GM19240 (cell line): ENCODE measurements around the gene ZNF593OS.

Experiments used
- DNase-seq: peaks from one replicate; pipeline ENCODE4 v3.0.0; 2011; ENCODE audit warnings: low spot score; ENCODE audit not compliant: insufficient read length

ZNF593OS gene

GRCh38 chr1:26171084-26172072 is at the start of gene ZNF593OS:
Gene ZNF593OS (minus strand): TSS chr1:26171832. CDS start chr1:26171661, 171 bp downstream.
- DNase-seq, result no peak

DNA sequence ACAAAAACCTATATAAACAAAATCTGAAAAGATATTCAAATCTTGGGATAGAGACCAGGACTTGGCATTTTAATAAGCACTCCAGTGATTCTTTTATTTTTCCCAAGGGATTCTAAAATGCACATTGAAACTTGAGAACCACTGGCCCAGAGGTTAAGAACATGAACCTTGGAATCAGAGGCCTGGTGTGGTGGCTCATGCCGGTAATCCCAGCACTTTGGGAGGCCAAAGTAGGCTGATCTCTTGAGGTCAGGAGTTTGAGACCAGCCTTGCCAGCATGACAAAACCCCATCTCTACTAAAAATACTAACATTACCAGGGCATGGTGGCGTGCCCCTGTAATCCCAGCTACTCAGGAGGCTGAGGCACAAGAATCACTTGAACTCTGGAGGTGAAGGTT is 49.5 kb upstream of the ZNF593OS start:
- no peak for DNase-seq

DNA sequence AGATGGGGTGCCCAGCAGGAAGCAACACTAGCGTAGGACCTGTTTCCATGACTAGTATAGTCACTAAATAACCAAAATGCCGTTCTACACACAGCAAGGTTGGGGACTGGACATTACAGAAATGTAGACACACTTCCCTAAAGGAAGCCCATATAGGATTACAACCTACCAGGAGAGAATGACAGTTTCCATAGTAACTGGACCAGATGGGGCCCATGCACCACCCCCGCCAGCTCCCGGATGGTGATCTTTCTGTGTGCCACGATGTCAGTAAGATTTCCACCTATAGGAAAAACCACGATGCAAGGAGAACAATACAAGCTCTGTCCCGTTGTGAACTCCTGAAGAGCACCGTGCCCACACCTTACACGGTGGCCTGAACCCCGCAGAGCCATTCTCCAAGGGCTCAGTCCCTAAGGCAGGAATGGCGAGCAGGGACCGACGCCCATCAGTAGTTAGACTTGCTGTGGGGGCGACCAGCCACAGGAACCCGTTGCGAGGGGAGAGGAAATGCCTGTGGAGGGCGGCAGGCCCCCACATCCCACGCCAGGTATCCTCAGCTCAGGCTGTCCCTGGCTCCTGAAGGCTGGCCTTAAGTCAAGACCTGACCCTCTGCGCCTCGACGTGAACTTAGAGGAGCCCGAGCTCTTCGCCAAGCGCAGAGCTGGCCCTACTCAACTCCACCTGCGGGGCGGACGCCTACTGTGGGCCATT is 48.7 kb upstream of the ZNF593OS start:
- DNase-seq, result no peak

DNA sequence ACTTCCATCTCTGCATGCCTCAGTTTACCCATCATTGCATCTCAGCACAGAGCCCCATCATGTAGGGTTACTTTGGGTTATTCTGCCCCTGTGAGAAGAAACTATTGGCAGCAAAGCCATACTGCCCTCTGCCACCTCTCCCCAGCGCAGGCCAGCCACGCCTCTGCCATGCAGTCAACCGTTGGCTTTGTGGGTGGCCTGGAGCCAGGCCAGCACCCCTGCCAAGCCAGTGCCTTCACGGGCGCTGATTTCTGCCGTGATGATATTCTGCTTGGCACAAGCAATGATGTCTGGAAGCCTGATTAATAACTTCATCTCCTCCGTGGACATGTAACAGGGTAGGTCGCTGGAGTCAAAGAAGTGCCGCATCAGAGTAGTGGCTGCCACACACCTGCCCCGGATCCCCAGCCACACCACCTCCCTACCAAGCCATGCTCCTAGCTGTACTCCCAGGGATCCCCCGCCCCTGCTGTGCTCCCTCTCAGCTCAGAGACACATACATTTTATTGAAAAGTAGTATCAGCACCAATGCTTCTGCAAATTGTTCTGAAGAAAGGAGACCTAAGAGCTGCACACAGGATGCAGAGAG is 47.4 kb upstream of the ZNF593OS start:
- no peak for DNase-seq

- DNase-seq, result no peak
These were observed 43.6 kb upstream of the ZNF593OS start for GRCh38 chr1:26215246-26215645.

- no peak for DNase-seq
These were observed 41.8 kb upstream of the ZNF593OS start for GRCh38 chr1:26213335-26213905.

GRCh38 chr1:26212726-26213125 is 41.1 kb upstream of the ZNF593OS start:
- no peak for DNase-seq

DNA sequence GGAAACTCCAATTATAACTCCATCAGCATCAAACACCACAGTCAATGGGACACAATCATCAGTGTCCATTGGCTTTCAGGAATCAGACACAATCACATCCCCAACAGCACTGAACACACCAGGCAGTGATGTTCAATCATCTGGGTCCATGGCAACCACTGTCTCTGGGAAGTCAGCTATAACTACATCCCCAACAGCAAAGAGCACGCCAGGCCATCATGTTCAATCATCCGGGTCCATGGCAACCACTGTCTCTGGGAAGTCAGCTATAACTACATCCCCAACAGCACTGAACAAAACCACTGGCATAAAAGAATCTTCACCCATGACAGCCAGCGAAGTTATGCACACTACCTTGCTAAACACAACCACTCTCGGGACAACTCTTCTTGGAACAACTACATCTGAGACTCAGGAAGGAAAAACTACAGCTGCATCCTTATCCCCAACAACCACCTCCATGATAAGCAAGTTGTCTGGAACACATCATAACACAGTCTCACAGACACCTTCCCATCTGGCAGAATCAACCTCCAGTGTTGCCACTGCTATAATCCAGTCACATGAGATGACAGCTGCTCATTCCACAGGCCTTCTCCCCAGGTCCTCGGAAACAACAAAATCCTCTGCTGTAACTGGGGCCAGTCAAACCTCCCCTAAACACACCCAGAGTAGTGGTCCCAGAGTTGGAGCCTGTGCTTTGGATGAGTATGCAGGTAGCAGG is 38.7 kb upstream of the ZNF593OS start:
- no peak for DNase-seq

GRCh38 chr1:26203642-26204318 is 32.1 kb upstream of the ZNF593OS start:
- no peak for DNase-seq

DNA sequence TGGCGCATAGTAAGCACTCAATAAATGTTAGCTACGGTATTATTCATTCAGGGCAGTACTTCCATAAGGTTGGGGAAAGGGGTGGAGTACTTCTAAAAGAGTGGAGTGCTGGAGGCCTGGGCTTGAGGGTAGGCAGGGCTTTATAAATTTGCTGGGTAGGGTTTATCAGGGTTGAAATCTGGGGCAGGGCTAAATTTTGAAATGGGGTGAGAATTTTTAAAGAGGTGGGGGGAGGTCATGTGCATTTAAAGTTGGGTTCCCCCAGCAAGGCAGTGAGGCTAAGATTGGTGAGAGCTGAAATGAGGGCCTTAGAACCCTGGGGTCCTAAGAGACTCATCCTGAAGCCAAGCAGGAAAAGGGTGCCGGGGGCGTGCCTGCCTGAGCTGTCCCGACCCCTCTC is 28.8 kb upstream of the ZNF593OS start:
- no peak for DNase-seq

DNA sequence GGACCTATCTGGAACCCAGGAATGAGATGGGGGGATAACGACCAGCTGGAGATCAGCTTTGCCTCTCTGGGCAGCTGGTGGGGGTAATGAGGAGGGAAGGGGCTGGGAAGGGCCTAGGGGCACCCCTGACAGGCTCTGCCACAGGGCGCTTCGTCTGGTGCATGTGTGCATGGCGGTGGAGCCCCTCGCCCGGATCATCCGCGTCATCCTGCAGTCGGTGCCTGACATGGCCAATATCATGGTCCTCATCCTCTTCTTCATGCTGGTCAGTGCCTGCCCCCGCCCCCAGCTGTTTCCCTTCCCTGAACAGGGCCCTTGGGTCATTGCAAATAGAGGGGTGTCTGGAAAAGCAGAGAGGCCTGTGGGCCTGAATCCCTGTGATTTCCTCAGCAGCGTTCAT is 26.2 kb upstream of the ZNF593OS start:
- DNase-seq, result no peak

GRCh38 chr1:26197301-26197700 is 25.7 kb upstream of the ZNF593OS start:
- DNase-seq, result no peak

DNA sequence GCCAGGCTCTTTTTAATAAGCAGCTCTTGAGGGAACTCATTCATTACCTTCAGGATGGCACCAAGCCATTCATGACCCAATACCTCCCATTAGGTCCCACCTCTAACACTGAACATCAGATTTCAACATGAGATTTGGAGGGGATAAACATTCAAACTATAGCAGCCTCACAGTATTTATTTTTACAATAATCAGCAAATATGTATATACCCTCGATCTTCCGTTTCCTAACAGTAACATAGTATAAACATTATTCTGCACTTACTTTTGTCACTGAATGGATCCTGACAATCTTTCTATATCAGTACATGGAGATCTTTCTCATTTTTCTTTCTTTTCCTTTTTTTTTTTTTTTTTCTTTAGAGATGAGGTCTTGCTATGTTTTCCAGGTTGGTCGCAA is 24.2 kb upstream of the ZNF593OS start:
- no peak for DNase-seq

GRCh38 chr1:26191739-26192138 is 20.1 kb upstream of the ZNF593OS start:
- DNase-seq, result no peak

DNA sequence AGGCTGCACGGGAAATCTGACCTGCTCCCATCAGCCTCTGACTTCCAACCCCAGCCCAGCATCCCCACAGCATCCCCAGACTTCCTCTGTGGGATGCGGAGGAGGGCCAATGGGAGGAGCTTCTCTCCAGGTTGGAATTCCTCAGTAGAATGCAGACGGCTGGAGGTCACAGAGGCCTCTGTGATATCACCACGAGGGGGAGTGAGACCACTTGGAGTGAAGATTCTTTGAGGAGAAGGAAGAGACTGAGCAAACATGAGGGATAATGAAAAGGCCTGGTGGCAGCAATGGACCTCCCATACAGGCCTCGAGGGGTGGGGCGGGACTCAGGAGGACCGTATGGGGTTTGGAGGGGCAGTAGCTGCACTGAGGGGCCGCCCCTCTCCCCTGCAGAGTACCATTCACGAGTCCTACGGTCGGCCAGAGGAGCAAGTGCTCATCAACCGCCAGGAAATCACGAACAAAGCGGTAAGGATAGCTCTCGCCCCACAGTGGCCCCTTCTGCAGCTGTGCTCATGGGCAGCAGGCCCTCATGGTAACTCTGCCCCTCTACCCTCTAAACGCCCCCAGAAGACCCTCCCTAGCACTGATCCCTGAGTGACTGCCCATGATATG is 18.8 kb upstream of the ZNF593OS start, which contains the start of gene CATSPER4:
Gene CATSPER4, plus strand, starts transcription at position 230 of the 615 bp plus-strand sequence. Its CDS starts 26 bp downstream, at position 256.
- no peak for DNase-seq

- no peak for DNase-seq
These were observed 18.2 kb upstream of the ZNF593OS start for GRCh38 chr1:26189751-26190275.

DNA sequence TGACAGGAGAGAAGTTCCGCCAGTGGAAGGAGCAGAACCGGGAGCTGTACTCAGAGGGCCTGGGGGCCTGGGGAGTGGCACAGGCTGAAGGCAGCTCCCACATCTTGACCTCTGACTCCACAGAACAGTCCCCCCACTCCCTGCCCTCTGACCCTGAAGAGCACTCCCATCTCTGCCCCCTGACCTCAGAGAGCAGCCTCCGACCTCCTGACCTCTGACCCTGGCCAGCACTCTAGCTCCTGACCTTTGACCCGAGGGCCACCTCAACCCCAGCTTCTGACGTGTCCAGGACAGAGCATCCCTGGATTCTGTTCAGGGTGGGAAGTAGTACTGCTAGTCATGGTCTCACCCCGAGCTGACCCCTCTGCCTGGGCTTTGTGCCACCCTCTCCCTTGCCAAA is 17.7 kb upstream of the ZNF593OS start:
- DNase-seq, result no peak

DNA sequence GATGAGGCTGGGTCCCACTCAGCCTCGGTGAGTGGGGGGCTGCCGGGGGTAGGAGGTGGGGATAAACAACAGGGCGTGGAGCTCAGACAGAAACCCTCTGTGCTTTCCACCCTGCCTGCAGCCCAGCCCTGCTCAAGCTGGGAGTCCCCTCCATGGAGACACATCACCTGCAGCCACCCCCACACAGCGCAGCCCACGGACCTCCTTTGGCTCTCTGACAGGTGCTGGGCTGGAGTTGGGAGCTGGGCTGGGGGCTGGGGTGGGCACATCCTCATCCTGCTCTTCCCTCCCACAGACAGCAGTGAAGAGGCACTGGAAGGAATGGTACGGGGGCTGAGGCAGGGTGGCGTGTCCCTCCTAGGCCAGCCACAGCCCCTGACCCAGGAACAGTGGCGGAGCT is 16.8 kb upstream of the ZNF593OS start:
- DNase-seq, result no peak

DNA sequence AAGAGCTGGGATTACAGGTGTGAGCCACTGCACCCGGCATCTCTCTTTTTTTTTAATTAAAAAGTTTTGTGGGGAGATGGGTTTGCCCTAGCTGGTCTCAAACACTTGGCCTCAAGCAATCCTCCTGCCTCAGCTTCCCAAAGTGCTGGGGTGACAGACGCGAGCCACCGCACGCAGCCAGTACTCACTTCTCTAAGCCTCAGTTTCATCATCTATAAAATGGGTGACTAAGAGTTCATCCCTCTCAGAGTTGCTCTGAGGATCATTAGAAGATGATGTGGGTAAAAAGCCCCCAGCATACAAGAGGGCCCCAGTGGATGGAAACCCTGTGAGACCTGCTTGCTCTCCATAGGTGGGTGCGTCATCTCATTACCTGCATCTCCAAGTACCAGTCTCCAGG is 16.2 kb upstream of the ZNF593OS start:
- no peak for DNase-seq

- DNase-seq, result no peak
These were observed 13.3 kb upstream of the ZNF593OS start for GRCh38 chr1:26184883-26185282.
